HG02759 (cell line): ENCODE data around the gene ATAD1.
"Not testable (repeated sequence)": the region's sequence is repeated elsewhere in the genome, so short reads cannot be mapped to it uniquely, and the experiment has no call there.

Experiments used
- ATAC-seq: cut with Tn5 transposase; IDR thresholded peaks from one replicate; pipeline ENCODE4 v1.9.1; 2021; ENCODE audit warnings: mild to moderate bottlenecking, moderate library complexity; ENCODE audit not compliant: unreplicated experiment

ATAD1 gene

GRCh38 chr10:87760195-87760905, 57.7 kb downstream of the ATAD1 start:
- no peak for ATAC-seq

- ATAC-seq, result no peak
These were observed 58.5 kb downstream of the ATAD1 start for GRCh38 chr10:87759551-87759950.

GRCh38 chr10:87757685-87758084, 60.3 kb downstream of the ATAD1 start:
- no peak for ATAC-seq

GRCh38 chr10:87753995-87754866, 63.8 kb downstream of the ATAD1 start:
- ATAC-seq, result no peak

GRCh38 chr10:87752566-87752965, 65.5 kb downstream of the ATAD1 start:
- no peak for ATAC-seq

- no peak for ATAC-seq
These were observed 66.8 kb downstream of the ATAD1 start for GRCh38 chr10:87751274-87751673.

- no peak for ATAC-seq
These were observed 67.2 kb downstream of the ATAD1 start for GRCh38 chr10:87750817-87751216.

- ATAC-seq, result no peak
These were observed 67.9 kb downstream of the ATAD1 start for GRCh38 chr10:87750001-87750671.

GRCh38 chr10:87748244-87748643, 69.8 kb downstream of the ATAD1 start:
- ATAC-seq, result not testable (repeated sequence)

- no peak for ATAC-seq
These were observed 71.1 kb downstream of the ATAD1 start for GRCh38 chr10:87746911-87747310.

- no peak for ATAC-seq
These were observed 73.4 kb downstream of the ATAD1 start for GRCh38 chr10:87744606-87745005.

GRCh38 chr10:87742992-87743610, 74.9 kb downstream of the ATAD1 start:
- not testable (repeated sequence) for ATAC-seq

GRCh38 chr10:87740254-87740655, 77.8 kb downstream of the ATAD1 start:
- ATAC-seq, result no peak

- ATAC-seq, result no peak
These were observed 78.3 kb downstream of the ATAD1 start for GRCh38 chr10:87739703-87740102.

GRCh38 chr10:87738253-87738652, 79.8 kb downstream of the ATAD1 start:
- ATAC-seq, result not testable (repeated sequence)

- no peak for ATAC-seq
These were observed 82.8 kb downstream of the ATAD1 start for GRCh38 chr10:87734987-87735827.

- ATAC-seq, result no peak
These were observed 84.9 kb downstream of the ATAD1 start for GRCh38 chr10:87733081-87733480.

GRCh38 chr10:87729940-87730339, 88.1 kb downstream of the ATAD1 start:
- ATAC-seq, result no peak

GRCh38 chr10:87724789-87725188, 93.2 kb downstream of the ATAD1 start:
- ATAC-seq, result no peak

GRCh38 chr10:87723500-87723899, 94.5 kb downstream of the ATAD1 start:
- no peak for ATAC-seq
